ENCODE data around the gene CBX8. TPM values are rescaled to one million over a fixed set of nuclear protein-coding genes. Genes with fewer than 3 reads are reported as not detected.

The CBX8 gene
- total and polyA plus RNA-seq, 2 donors from 2014 or later, result 3.5 to 6.2 TPM

DNA sequence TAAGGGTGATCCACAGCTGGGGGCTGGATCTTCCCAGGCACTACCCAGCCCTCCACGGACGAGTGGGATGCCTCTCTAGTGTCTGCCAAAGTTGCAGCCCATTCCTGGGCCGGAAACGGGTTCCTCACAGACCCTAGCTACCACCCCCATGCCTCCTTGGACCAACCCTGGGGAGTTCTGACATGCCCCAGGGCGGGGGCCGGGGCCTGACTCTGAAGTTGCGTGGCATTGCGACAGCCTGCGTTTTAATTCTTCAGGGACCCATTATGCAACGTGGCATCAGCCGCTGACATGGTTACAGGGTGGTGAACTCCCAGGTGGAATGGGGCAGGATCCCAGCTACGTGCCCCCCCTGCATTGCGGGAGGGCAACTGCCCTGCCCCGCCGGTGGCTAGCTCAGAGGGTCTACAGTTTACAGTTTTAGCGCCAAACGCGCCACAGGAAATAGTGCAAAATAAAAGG lies 39.7 kb upstream of the CBX8 start:
- no peak for TF ChIP-seq CTCF (IDR thresholded peaks at IDR 0.05; ENCODE audit: borderline replicate concordance, extremely low read depth, insufficient read depth)
- Histone ChIP-seq H3K27ac (ENCODE audit: low read depth in 2 of 2, low read length in 2 of 2) (no peak overlapping the region), H3K4me3 (ENCODE audit: low read length in 3 of 3) (peak overlapping the region in 1 of 3 donors; percentile 76), H3K36me3 (ENCODE audit: control insufficient read depth in 2 of 3, insufficient read depth in 3 of 3, low read length in 3 of 3) (peaks cover 0 to 6% (median 0%) of the 10 kb centered on the region in 3 donors), H3K9me3 (ENCODE audit: control insufficient read depth in 2 of 3, insufficient read depth in 1 of 3, low read length in 3 of 3) (no peaks in the 10 kb centered on the region), H3K27me3 (ENCODE audit: control insufficient read depth, insufficient read depth, low read length) (peaks cover 8% of the 10 kb centered on the region), H3K4me1 (ENCODE audit: control insufficient read depth in 2 of 3, insufficient read depth in 2 of 3, low read depth in 1 of 3, low read length in 3 of 3) (peaks cover 0 to 31% (median 10%) of the 10 kb centered on the region in 3 donors), H3K9ac (ENCODE audit: low read length in 3 of 3) (peak overlapping the region in 1 of 3 donors; percentile 71)
- peak in 2 of 5 donors; percentile 74 to 76 for DNase-seq
- no peak for FAIRE-seq
- intact Hi-C loops (cut with DNase I), result no loop called here

DNA sequence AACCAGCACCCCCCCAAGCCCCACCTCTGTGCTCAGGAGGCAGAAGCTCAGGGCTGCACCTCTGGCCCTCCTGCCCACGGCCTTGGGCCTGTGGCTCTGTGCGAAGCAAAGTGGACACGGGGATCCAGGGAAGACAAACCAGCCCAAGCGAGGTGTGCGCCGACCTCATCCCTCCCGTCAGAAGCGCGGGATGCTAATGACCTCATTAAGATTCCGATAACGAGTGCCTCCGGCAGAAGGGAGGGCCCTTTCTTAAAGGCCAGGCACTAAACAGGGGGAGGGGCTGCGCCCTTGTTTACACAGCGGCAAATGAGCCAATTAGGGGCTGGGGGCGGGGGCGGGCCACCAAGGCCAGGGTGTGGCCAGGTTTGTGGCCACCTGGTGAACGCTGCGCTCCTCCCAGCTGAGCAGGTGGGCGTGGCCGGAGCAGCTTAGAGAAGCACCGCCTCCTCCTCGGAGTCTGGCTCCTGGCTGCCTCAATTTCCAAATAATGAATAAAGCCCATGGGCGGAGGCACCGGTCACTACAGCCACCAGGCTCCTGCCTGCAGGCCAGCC lies 39.2 kb upstream of the CBX8 start:
- H3K27ac ChIP-seq (ENCODE audit: low read depth in 2 of 2, low read length in 2 of 2), result no peak overlapping the region
- intact Hi-C loops (cut with DNase I), result no loop called here
- FAIRE-seq, result no peak
- no peak for TF ChIP-seq CTCF (IDR thresholded peaks at IDR 0.05; ENCODE audit: borderline replicate concordance, extremely low read depth, insufficient read depth)
- H3K9me3 ChIP-seq (ENCODE audit: control insufficient read depth in 2 of 3, insufficient read depth in 1 of 3, low read length in 3 of 3), result no peaks in the 10 kb centered on the region
- no peak overlapping the region for H3K9ac ChIP-seq (ENCODE audit: low read length in 3 of 3)
- peaks cover 6% of the 10 kb centered on the region for H3K27me3 ChIP-seq (ENCODE audit: control insufficient read depth, insufficient read depth, low read length)
- no peak overlapping the region for H3K4me3 ChIP-seq (ENCODE audit: low read length in 3 of 3)
- peaks cover 0 to 6% (median 0%) of the 10 kb centered on the region in 3 donors for H3K36me3 ChIP-seq (ENCODE audit: control insufficient read depth in 2 of 3, insufficient read depth in 3 of 3, low read length in 3 of 3)
- DNase-seq, result peak; percentile 59 to 91 (median 81)
- peaks cover 0 to 31% (median 13%) of the 10 kb centered on the region in 3 donors for H3K4me1 ChIP-seq (ENCODE audit: control insufficient read depth in 2 of 3, insufficient read depth in 2 of 3, low read depth in 1 of 3, low read length in 3 of 3)

DNA sequence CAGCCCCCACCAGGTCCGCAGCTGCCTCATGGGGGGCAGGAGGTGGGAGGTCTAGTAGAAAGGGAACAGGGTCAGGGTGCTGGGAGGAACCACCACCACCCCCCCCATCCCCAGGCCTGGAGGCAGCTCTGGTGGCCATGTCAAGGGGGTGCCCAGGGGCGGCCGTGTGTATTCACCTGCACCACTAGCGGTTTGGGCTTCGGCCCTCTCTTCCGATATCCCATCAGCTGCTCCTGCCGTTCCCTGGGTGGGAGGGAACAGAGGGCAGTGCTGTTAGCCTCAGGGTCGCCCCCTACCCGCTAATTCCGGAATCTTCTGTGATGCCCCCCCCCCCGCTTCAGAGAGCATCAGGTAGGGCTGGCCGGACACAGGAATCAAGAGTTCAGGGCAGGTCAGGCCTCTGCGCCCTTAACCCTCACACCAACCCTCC lies 38.6 kb upstream of the CBX8 start:
- intact Hi-C loops (cut with DNase I), result no loop called here
- TF ChIP-seq CTCF (IDR thresholded peaks at IDR 0.05; ENCODE audit: borderline replicate concordance, extremely low read depth, insufficient read depth), result no peak
- Histone ChIP-seq H3K4me1 (ENCODE audit: control insufficient read depth in 2 of 3, insufficient read depth in 2 of 3, low read depth in 1 of 3, low read length in 3 of 3) (peaks cover 0 to 28% (median 13%) of the 10 kb centered on the region in 3 donors), H3K9me3 (ENCODE audit: control insufficient read depth in 2 of 3, insufficient read depth in 1 of 3, low read length in 3 of 3) (no peaks in the 10 kb centered on the region), H3K27me3 (ENCODE audit: control insufficient read depth, insufficient read depth, low read length) (peaks cover 6% of the 10 kb centered on the region), H3K9ac (ENCODE audit: low read length in 3 of 3) (no peak overlapping the region), H3K4me3 (ENCODE audit: low read length in 3 of 3) (no peak overlapping the region), H3K36me3 (ENCODE audit: control insufficient read depth in 2 of 3, insufficient read depth in 3 of 3, low read length in 3 of 3) (peaks cover 0 to 6% (median 0%) of the 10 kb centered on the region in 3 donors), H3K27ac (ENCODE audit: low read depth in 2 of 2, low read length in 2 of 2) (no peak overlapping the region)
- DNase-seq, result peak in 2 of 5 donors; percentile 39 to 77
- FAIRE-seq, result no peak

Measured in kidney (tissue), 14 donors.